NB4 (cell line): Measurements from ENCODE around the gene TBC1D8B.

Experiments
- DNase-seq: peaks from one replicate; pipeline ENCODE4 v3.0.0; 2010; ENCODE audit warnings: low read depth
- H3K4me3 ChIP-seq: one replicate; pipeline ENCODE4 v1.5.1; 2011; ENCODE audit warnings: mild to moderate bottlenecking, low read depth, low read length, moderate library complexity
- CTCF ChIP-seq: IDR thresholded peaks from one replicate; pipeline ENCODE4 v1.5.1; 2012; ENCODE audit warnings: low read depth, low read length
- MYC ChIP-seq: IDR thresholded peaks from 2 replicates; pipeline ENCODE4 v1.6.1; 2011; ENCODE audit warnings: low read depth, low read length
- POLR2A ChIP-seq: IDR thresholded peaks from 2 replicates; pipeline ENCODE4 v1.6.1; 2011; ENCODE audit warnings: mild to moderate bottlenecking; ENCODE audit not compliant: insufficient read length; ENCODE audit errors: extremely low read depth
- TF ChIP-seq, protein P1 (sequence below): IDR thresholded peaks from 2 replicates; pipeline ENCODE4 v1.6.1; 2011; ENCODE audit warnings: low read depth, low read length

The TBC1D8B gene

DNA sequence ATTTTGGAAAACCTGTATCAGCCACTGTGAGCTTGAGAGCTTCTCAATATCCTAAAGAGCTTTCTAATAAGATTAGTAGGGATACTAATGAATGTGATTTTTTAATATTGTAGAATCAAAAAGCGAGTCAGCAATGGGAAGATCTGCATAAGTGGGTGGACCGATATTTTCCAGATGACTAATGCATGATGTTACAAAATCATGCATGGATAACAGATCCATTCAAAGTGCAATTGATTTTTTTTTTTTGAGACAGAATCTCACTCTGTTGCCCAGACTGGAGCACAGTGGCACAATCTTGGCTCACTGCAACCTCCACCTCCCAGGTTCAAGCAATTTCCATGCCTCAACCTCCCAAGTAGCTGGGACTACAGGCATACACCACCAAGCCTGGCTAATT is 110.4 kb downstream of the TBC1D8B start:
- DNase-seq = no peak
- no peak overlapping the region for H3K4me3 ChIP-seq
- TF ChIP-seq, protein P1, sequence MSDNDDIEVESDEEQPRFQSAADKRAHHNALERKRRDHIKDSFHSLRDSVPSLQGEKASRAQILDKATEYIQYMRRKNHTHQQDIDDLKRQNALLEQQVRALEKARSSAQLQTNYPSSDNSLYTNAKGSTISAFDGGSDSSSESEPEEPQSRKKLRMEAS = no peak
- no peak for TF ChIP-seq CTCF

DNA sequence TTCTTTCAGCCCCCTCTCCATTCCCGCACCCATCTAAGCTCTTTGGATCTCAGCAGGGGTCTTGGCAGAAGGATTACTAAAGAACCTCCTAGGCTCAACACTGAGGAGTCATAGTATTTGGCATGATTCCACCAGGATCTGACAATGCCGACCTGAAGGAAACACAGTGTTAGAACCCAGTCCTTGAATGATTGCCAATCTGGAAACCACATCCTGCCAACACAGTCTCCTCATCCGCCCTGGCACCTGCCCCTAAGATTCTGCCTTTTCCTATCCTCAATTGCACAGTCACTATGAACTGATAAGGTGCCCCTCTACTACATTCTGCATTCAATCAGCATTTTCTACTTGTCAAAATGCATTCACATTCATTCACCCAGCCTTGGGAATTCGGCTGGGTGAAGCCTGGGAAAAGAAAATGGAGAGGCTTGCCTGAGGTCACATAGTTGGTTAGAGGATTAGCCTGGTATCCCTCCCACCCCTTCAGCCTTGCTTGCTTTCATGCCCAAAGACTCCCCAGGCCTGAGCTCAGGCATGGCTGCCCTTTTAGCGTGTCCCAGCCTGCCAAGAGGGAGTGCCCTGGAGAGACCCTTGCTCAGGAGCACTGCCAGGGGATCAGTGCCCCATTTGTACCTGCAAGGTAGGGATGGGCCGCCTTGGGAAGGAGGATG is 115.5 kb downstream of the TBC1D8B start:
- no peak for TF ChIP-seq POLR2A
- DNase-seq = no peak
- H3K4me3 ChIP-seq = no peak overlapping the region

- H3K4me3 ChIP-seq = no peak within 1 kb of the TSS
- no peak for DNase-seq
- TF ChIP-seq MYC = no peak
- no peak for TF ChIP-seq POLR2A
These were observed 117.5 kb downstream of the TBC1D8B start, which contains the start of gene CLDN2 for GRCh38 chrX:106919932-106920452. TSS of gene CLDN2 (plus strand) at chrX:106920402. CDS start at chrX:106928229, 7,827 bp downstream.

- H3K4me3 ChIP-seq = no peak overlapping the region
- TF ChIP-seq POLR2A (no peak), MYC (no peak)
- no peak for DNase-seq
These were observed 119.2 kb downstream of the TBC1D8B start for GRCh38 chrX:106921637-106922036.
